Measurements from ENCODE around the gene LIME1. TPM values are rescaled to one million over a fixed set of nuclear protein-coding genes. Genes with fewer than 3 reads are reported as not detected.

The LIME1 gene
- 1 to 10 TPM; 3.6 to 3.7 TPM for total RNA-seq
- long read RNA-seq, partial matches to known transcripts: 0 of 1 reads
- long read RNA-seq, other reads (novel, unspliced or antisense): 0 of 1 reads

GRCh38 chr20:63735859-63736718 is at the start of gene LIME1:
Gene LIME1, plus strand, starts transcription at chr20:63736664. Its CDS starts 886 bp downstream, at chr20:63737550.
- DNase-seq (no peak), ATAC-seq (no peak)
- intact Hi-C loops (cut with DNase I): no loop called here

- ATAC-seq (no peak), DNase-seq (no peak)
- intact Hi-C loops (cut with DNase I): no loop called here
Observed at GRCh38 chr20:63687419-63688178, 48.9 kb upstream of the LIME1 start.

GRCh38 chr20:63688228-63689045 is 48.0 kb upstream of the LIME1 start:
- peak; percentile 62 for DNase-seq
- intact Hi-C loops (cut with DNase I): no loop called here
- no peak for ATAC-seq

- intact Hi-C loops (cut with DNase I): no loop called here
- DNase-seq (peak; percentile 35), ATAC-seq (no peak)
Observed at GRCh38 chr20:63689046-63690002, 47.1 kb upstream of the LIME1 start.

GRCh38 chr20:63690003-63690897 is 46.2 kb upstream of the LIME1 start:
- DNase-seq (peak; percentile 20), ATAC-seq (no peak)
- intact Hi-C loops (cut with DNase I): no loop called here

GRCh38 chr20:63690898-63691710 is 45.4 kb upstream of the LIME1 start:
- intact Hi-C loops (cut with DNase I): no loop called here
- DNase-seq (peak; percentile 29), ATAC-seq (no peak)

GRCh38 chr20:63691711-63692435 is 44.6 kb upstream of the LIME1 start:
- intact Hi-C loops (cut with DNase I): no loop called here
- ATAC-seq: no peak
- DNase-seq: peak; percentile 24

- ATAC-seq (no peak), DNase-seq (peak; percentile 40)
Observed at GRCh38 chr20:63692436-63693082, 43.9 kb upstream of the LIME1 start.

GRCh38 chr20:63693083-63693732 is 43.3 kb upstream of the LIME1 start:
- ATAC-seq (no peak), DNase-seq (peak; percentile 18)
- intact Hi-C loops (cut with DNase I): no loop called here

More at GRCh38 chr20:63692436-63693082, 43.9 kb upstream of the LIME1 start:
- intact Hi-C loops (cut with DNase I): no loop called here

GRCh38 chr20:63693733-63694583 is 42.5 kb upstream of the LIME1 start:
- DNase-seq (no peak), ATAC-seq (no peak)
- intact Hi-C loops (cut with DNase I): no loop called here

GRCh38 chr20:63694584-63695423 is 41.7 kb upstream of the LIME1 start:
- ATAC-seq (no peak), DNase-seq (no peak)
- intact Hi-C loops (cut with DNase I): no loop called here

- intact Hi-C loops (cut with DNase I): no loop called here
- peak; percentile 5 to 56 for ATAC-seq
- DNase-seq: peak; percentile 64
Observed at GRCh38 chr20:63695424-63696305, 40.8 kb upstream of the LIME1 start.

Measured in left cardiac atrium (tissue), 4 donors.